ENCODE data around the gene TMEM87B.

DNA sequence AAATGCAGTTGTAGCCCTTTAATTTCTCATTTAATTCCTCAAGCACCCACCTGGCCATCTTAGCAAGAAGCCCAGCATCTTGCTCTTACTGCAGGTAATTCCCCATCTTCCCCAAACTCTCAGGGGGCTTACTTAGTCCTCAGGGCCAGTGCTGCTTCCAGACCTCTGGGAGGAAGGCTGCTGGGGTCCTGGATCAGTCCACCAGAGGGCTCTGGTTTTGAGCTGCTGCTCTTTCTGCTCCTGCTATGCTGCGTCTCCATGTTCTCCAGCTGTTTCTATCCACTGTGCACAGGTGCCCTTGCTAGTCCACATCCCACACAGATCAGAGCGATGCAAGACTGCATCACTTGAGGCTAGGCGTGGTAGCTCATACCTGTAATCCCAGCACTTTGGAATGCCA is 34.5 kb upstream of the TMEM87B start:
- TF ChIP-seq ZNF274 (IDR thresholded peaks at IDR 0.05; ENCODE audit: low read depth, low read length) (no peak), YY1 (IDR thresholded peaks at IDR 0.05; ENCODE audit: insufficient read depth, insufficient read length) (no peak), SUZ12 (IDR thresholded peaks at IDR 0.05; ENCODE audit: extremely low read depth, insufficient read depth, insufficient read length) (no peak)
